RWPE2 (cell line): Measurements from ENCODE around the gene GOLIM4.

Source experiments
- ATAC-seq: fragments of 200-7000 bp; cut with Tn5 transposase; 3 replicates; pipeline ENCODE4 v1.9.1; 2021; ENCODE audit warnings: low read depth
- DNase-seq: peaks from one replicate; pipeline ENCODE4 v3.0.0-alpha.2; 2020; ENCODE audit warnings: low spot score
- H3K27ac ChIP-seq: fragments of 450-650 bp; 2 replicates; pipeline ENCODE4 v1.5.1; 2017; ENCODE audit warnings: mild to moderate bottlenecking; ENCODE audit not compliant: poor library complexity, severe bottlenecking
- H3K27me3 ChIP-seq: fragments of 250-450 bp; sonication (Bioruptor Pico); 2 replicates; pipeline ENCODE4 v1.5.1; 2021; ENCODE audit warnings: mild to moderate bottlenecking, moderate library complexity; ENCODE audit not compliant: insufficient read depth, poor library complexity, severe bottlenecking
- H3K36me3 ChIP-seq: fragments of 250-450 bp; sonication (Bioruptor Pico); 2 replicates; pipeline ENCODE4 v1.5.1; 2020; ENCODE audit warnings: low read depth, mild to moderate bottlenecking, moderate library complexity
- H3K4me1 ChIP-seq: fragments of 250-450 bp; sonication (Bioruptor Pico); 2 replicates; pipeline ENCODE4 v1.5.1; 2021; ENCODE audit warnings: mild to moderate bottlenecking, moderate library complexity; ENCODE audit not compliant: insufficient read depth, poor library complexity, severe bottlenecking
- H3K4me3 ChIP-seq: fragments of 250-450 bp; sonication (Bioruptor Pico); 2 replicates; pipeline ENCODE4 v1.5.1; 2021; ENCODE audit warnings: mild to moderate bottlenecking, moderate library complexity; ENCODE audit not compliant: severe bottlenecking
- H3K9me3 ChIP-seq: fragments of 250-450 bp; sonication (Bioruptor Pico); 2 replicates; pipeline ENCODE4 v1.5.1; 2021; ENCODE audit warnings: mild to moderate bottlenecking, moderate library complexity; ENCODE audit not compliant: severe bottlenecking
- CTCF ChIP-seq: fragments of 450-650 bp; IDR thresholded peaks from one replicate; pipeline ENCODE4 v1.5.1; 2017; ENCODE audit warnings: mild to moderate bottlenecking, moderate library complexity; ENCODE audit not compliant: poor library complexity, severe bottlenecking

GOLIM4 gene

DNA sequence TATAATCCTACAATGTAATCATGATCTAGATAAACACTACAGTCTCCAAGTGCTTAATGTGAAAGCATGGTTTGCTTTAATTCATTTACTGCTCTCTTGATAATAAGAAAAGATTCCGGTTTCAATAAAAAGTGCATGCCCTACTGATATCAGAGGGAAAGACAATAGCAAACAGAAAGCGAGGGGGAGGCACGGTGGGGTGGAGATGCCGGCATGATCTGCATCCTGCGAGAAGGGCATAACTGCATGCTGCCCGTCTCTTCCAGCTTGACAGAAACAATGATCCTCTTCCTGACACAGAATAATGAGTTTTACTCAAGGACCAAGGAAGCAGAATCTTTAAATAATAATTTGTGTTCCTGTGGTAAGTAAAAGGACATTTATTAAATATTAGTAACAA lies 51.7 kb downstream of the GOLIM4 start:
- DNase-seq = no peak
- Histone ChIP-seq H3K9me3 (no peaks in the 10 kb centered on the region), H3K4me1 (no peaks in the 10 kb centered on the region), H3K4me3 (no peak overlapping the region), H3K36me3 (peaks cover 26% of the 10 kb centered on the region), H3K27me3 (no peaks in the 10 kb centered on the region), H3K27ac (no peak overlapping the region)
- no peak for ATAC-seq
- no peak for TF ChIP-seq CTCF

GRCh38 chr3:168040607-168041208 lies 55.0 kb downstream of the GOLIM4 start:
- ATAC-seq = peak; percentile 48; the same call in 1 of the 3 replicates
- no peak overlapping the region for H3K4me3 ChIP-seq
- no peaks in the 10 kb centered on the region for H3K4me1 ChIP-seq
- peaks cover 31% of the 10 kb centered on the region for H3K36me3 ChIP-seq
- H3K9me3 ChIP-seq = no peaks in the 10 kb centered on the region
- DNase-seq = no peak
- TF ChIP-seq CTCF = peak; percentile 68
- H3K27ac ChIP-seq = no peak overlapping the region
- no peaks in the 10 kb centered on the region for H3K27me3 ChIP-seq

DNA sequence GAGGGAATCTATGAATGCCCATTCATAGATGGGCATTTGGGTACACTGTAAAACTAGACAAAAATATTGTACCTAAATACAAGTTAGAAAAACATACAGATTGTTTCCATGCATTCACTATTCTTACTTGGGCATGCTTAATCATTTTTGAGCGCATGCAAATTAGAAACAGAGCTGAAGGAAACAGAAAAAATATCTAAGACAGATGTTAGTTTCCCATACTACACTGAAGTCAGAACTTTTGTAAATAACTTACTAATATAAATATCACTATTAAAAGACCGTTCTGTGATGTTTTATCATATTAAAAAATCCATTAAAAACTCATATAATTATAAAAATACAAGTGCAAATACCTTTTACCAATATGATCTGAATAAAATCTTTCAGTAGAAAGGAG lies 58.7 kb downstream of the GOLIM4 start:
- no peaks in the 10 kb centered on the region for H3K4me1 ChIP-seq
- H3K36me3 ChIP-seq = peaks cover 22% of the 10 kb centered on the region
- H3K27ac ChIP-seq = no peak overlapping the region
- H3K9me3 ChIP-seq = no peaks in the 10 kb centered on the region
- no peak for TF ChIP-seq CTCF
- no peaks in the 10 kb centered on the region for H3K27me3 ChIP-seq
- no peak for ATAC-seq
- no peak overlapping the region for H3K4me3 ChIP-seq
- DNase-seq = no peak

- TF ChIP-seq CTCF = no peak
- H3K36me3 ChIP-seq = peaks cover 22% of the 10 kb centered on the region
- H3K27me3 ChIP-seq = no peaks in the 10 kb centered on the region
- H3K9me3 ChIP-seq = no peaks in the 10 kb centered on the region
- no peak overlapping the region for H3K4me3 ChIP-seq
- DNase-seq (no peak), ATAC-seq (no peak)
- H3K27ac ChIP-seq = no peak overlapping the region
- no peaks in the 10 kb centered on the region for H3K4me1 ChIP-seq
These were observed 59.1 kb downstream of the GOLIM4 start for GRCh38 chr3:168036619-168037018.

DNA sequence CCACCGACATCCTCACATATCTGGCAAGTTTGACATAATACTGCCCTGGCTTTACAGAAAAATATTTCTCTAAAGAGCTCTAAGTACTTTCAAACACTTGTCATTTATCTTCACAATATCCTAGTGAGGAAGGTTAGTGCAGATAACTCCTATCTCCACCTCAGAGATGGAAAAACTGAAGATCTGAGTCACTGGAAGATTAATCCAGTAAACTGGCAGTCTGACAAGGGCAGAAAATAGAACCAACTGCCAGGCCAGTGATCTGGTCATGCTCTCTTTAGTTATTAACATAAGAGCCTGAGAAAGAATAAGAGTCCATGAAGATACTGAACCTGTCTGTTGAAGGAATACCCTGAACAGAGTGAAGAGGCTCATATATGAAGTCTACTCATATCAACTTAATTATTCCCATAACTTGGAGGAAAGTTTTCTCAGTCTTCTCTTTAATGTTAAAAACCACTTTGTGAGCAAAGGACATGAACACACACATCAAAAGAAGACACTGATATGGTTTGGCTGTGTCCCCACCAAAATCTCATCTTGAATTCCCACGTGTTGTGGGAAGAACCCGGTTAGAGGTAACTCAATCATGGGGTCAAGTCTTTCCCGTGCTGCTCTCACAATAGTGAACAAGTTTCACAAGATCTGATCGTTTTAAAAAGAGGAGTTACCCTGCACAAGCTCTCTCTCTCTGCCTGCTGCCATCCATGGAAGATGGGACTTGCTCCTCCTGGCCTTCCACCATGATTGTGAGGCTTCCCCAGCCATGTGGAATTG lies 61.4 kb downstream of the GOLIM4 start:
- DNase-seq = no peak
- 0 out of 3 replicates have a peak, but pooled peaks have one; percentile 27 for ATAC-seq
- no peak overlapping the region for H3K27ac ChIP-seq
- no peaks in the 10 kb centered on the region for H3K27me3 ChIP-seq
- H3K4me3 ChIP-seq = no peak overlapping the region
- H3K9me3 ChIP-seq = no peaks in the 10 kb centered on the region
- no peaks in the 10 kb centered on the region for H3K4me1 ChIP-seq
- TF ChIP-seq CTCF = no peak
- H3K36me3 ChIP-seq = peaks cover 13% of the 10 kb centered on the region
